Spleen (tissue), 7 donors: ENCODE data around the gene CBL.

ENCODE experiments used
- CTCF ChIP-seq, 11 experiments: fragments of 200-600 bp in 7 of 11; fragments of 450-650 bp in 4 of 11; sonication (generic) in 4 of 11; IDR thresholded peaks in 8 of 11; conservative IDR thresholded peaks in 3 of 11; 1 replicate in 7 of 11; 2 replicates in 4 of 11; pipeline versions ENCODE4 v1.4.0 to v1.8.0; 2016 to 2021; ENCODE audit warnings: antibody characterized with exemption in 11 of 11, inconsistent platforms in 4 of 11, mild to moderate bottlenecking in 1 of 11
- POLR2AphosphoS5 ChIP-seq, 3 donors: sonication (generic); formaldehyde crosslinking; IDR thresholded peaks; one replicate each; pipeline ENCODE4 v1.5.1; 2017; ENCODE audit warnings: antibody characterized with exemption in 3 of 3
- donor health status: DM: no; HTN: no; CAD: no; lungs with moderate emphysema.
- donor health status: DM: no; HTN: no; CAD: no.
- donor health status: DM: no; HTN: no; CAD: no.

- TF ChIP-seq CTCF (IDR thresholded peaks at IDR 0.05 in 8 of 11, conservative IDR thresholded peaks at IDR 0.05 in 3 of 11) (no peak), POLR2AphosphoS5 (IDR thresholded peaks at IDR 0.05) (peak in 2 of 3 donors; percentile 18 to 60)
Observed at GRCh38 chr11:119316729-119317591, 110.8 kb downstream of the CBL start, which contains the start of gene MCAM.
